ENCODE data around the gene RAC3.

Gene RAC3

DNA sequence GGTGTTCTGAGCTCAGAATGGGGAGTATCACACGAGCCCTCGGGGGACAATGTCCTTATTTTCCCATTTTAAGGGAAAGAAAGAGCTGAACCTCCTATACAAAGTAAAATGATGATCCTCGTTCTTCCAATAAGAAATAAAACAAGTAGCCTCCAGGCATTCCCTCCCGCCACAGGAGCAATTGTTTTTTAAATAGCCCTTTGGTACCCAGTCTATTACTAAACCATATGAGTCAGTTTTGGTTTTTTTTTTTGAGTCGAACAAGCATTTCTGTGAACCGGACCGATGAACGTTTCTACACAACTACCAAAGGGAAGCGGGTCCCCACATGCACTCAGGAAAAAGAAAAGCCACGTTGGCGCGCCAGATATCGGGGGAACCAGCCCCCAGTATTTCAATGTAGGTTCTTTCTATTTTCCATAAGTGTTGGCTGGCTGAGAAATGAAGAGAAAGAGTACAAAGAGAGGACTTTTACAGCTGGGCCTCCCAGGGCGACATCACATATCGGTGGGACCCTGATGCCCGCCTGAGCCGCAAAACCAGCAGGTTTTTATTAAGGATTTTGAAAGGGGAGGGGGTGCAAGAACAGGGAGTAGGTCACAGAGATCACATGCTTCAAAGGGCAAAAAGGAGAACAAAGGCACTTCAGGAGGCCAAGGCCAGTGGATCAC lies 9.8 kb downstream of the RAC3 start:
- DNase-seq (ENCODE audit: low spot score), result no peak

DNA sequence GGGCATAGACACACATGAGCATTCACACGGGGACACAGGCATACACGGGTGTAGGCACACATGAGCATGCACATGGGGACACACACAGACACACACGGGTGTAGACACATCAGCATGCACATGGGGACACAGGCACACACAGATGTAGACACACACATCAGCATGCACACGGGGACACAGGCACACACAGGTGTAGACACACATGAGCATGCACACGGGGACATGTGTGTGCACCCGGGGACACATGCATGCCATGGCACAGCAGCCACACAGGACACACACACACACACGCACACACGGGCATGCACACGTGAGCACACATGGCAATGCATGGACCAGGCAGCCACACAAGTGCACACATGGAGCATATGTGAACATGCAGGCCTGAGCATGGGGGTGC lies 11.2 kb downstream of the RAC3 start:
- no peak for DNase-seq (ENCODE audit: low spot score)

DNA sequence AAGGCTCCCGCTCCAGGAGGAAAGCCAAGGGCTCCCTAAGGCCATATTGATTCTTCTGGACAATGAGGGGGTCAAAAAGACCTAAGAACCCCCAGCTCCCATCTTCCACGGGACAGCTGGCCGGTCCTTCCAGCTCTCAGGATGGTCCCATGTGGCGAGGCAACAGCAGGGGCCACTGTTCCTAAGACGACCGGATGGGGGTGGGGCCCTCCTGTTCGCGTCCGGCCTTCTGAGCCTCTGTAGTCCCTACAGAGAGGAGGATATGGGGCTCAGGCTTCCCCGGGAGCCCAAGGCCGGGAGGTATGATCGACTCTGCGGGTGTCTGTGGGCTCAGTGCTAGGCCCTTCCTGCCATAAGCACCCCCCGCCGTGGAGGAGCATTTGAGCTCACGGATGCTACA lies 12.0 kb downstream of the RAC3 start:
- no peak for DNase-seq (ENCODE audit: low spot score)

DNA sequence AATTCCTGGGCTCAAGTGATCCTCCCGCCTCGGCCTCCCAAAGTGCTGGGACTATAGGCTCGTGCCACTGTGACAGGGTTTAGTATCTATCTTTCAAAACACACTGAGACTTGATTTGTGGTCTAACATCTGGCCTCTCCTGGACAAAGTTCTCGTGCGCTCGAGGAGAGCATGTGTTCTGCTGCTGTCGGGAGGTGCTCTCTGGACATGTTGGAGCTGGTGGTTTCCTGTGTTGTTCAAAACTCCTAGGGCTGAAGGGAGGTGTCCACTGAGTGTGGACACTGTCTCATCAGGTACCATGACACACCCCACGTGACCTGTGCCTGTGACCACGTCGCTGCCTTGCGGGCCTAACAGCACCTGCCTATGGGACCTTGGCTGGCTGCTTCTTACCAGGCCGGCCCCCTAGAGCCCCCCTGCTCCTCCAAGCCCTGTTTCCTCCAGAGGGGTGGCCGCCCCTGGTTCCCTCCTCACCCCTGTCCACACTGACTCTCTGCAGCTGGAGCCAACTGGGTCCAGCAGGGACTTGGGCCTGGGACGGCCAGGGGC lies 14.5 kb downstream of the RAC3 start:
- no peak for DNase-seq (ENCODE audit: low spot score)

DNA sequence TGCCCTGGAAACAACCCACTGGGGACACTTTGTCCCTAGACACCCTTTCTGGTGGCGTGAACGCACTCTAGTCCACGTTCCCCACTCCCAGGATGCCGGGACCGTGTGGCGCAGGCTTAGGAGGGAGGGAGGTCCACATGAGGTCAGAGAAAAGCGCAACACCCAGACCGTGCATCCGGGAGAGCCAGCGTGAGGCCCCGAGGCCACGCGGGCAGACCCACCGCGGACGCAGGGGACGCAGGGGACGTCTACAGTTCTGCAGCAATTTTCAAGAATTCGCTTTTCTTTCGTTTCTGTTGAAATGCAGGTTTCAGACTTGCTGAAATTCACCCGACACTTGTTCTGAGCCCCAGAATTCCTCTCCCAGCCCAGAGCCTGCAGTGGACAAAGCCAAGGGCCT lies 15.4 kb downstream of the RAC3 start:
- DNase-seq (ENCODE audit: low spot score), result no peak

DNA sequence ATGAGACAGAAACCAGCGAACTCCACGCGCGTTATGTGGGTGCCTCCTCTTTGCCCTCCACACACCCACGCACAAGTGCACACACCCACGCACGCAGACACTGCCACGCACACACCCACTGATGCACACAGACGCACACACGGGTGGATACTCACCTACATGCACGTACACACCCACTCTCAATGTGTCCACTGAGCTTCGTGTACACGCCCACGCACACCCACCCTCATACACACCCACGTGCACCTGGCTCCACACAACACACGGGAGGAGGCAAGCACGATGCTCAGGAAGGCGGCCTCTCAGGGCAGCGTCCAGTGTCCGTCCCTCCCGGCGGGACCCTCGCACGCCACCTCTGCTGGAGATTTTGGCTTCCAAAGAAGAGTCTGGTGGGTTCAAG lies 15.9 kb downstream of the RAC3 start:
- no peak for DNase-seq (ENCODE audit: low spot score)

DNA sequence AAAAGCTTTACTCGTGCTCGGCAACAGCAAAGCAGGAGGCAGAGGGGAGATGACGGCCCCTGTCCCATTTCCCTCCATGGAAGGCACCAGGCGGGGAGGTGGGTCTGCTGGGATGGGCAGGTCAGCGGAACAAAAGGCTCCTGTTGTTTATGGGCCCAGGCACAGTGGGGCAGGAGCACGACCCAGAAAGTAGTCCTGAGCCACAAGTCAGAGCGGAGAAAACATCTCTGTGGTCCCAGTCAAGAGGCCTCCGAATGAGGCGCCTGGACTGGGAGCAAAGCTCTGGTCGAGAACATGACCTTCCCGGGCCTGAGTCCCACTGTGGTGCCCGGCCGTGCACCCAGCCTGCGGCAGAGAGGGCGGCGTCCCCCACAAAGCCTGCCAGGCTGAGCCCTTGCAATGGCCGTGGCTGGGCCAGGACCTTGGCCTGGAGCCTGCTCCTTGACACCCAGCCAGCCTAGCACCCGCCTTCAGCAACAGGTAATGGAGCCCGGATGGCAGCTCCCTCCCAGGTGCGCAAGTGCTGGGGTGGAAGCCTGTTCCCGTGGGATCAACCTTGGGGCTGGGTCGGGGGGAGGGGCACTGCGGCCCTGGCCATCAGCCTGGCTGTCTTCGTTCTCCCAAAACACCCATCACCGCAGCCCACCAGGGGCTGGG lies 16.6 kb downstream of the RAC3 start:
- DNase-seq (ENCODE audit: low spot score), result no peak

DNA sequence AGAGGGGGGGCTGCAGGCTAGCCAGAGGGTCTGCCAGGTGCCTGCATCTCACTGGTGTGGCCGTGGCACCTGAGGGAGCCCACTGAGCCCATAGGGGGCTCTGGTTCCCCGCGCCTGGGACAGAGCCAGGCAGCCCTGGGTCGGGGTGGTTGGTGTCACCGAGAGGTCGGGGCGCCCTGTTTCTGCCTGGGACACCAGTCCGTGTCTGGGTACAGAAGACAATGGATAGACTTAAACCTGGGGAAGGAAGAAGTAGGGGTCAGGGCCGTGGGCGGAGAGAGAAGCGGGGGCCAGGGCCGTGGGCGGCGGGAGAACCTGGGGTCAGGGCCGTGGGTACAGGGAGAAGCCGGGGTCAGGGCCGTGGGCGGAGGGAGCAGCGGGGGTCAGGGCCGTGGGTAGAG lies 17.1 kb downstream of the RAC3 start:
- no peak for DNase-seq (ENCODE audit: low spot score)

DNA sequence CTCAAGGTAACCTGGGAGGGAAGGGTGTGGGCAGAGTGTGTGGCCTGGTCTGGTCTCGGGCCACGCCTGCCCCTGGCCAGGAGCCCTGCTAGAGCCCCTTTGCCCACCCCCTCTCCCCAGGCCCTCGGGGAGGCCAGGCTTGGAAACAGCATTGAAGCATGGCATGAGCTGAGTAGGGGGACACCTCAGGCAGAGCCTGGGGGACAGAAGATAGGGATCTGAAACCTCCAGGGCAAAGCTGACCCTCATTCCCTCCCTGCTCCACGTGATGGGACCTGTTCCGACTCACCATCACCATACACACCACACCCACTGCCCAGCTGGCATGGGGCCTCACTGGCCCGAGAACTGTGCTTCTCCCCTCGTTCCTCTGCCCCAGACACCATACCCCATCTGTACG lies 17.6 kb downstream of the RAC3 start:
- DNase-seq (ENCODE audit: low spot score), result no peak

DNA sequence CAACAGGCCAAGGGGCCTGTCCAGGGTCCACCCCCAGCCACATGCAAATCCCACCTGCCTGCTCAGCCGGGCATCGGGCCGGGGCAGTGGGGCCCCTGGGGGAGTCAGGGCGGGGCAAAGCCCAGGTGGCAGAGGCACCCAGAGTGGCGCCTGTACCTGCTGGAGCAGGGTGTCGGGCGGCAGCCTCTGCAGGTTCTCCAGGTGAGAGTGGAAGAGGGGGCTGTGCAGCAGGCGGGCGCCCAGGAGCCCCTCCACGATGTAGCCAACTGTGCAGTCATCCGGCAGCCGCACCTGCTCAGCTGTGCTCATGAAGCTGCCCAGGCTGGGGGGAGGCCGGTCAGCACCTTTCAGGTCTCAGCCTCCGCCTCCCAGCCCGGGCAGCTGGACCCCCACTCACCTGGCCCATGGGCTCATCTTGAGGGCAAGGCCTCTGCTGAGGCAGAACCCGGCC lies 18.1 kb downstream of the RAC3 start:
- DNase-seq (ENCODE audit: low spot score), result no peak

DNA sequence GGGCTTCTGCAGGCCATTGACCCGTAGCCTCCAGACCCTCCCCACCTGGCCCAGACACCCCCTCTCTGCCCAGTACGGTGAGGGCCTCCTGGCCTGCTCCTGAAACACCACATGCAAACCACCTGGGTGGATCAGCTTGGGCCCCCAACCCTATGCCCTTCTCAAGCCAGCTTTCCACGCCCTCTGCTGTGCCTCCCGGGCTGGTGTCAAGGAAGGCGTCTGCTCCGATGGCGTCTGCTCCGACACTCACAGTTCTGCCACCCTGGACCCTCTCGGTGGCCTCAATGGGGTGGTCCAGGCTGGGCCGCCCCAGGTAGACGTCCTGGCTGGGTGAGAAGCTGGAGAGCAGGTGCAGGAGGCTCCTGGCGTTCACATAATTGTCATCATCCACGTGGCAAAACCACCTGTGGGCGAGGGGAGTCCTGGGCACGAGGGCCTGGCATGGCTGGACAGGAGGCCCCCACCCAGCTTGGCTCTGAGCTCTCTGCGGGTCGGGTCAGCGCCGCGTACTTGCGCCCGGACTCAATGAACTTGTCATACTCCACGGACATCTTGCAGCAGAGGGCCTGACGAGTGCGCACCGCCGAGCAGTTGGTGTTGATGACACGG lies 18.8 kb downstream of the RAC3 start:
- DNase-seq (ENCODE audit: low spot score), result no peak

DNA sequence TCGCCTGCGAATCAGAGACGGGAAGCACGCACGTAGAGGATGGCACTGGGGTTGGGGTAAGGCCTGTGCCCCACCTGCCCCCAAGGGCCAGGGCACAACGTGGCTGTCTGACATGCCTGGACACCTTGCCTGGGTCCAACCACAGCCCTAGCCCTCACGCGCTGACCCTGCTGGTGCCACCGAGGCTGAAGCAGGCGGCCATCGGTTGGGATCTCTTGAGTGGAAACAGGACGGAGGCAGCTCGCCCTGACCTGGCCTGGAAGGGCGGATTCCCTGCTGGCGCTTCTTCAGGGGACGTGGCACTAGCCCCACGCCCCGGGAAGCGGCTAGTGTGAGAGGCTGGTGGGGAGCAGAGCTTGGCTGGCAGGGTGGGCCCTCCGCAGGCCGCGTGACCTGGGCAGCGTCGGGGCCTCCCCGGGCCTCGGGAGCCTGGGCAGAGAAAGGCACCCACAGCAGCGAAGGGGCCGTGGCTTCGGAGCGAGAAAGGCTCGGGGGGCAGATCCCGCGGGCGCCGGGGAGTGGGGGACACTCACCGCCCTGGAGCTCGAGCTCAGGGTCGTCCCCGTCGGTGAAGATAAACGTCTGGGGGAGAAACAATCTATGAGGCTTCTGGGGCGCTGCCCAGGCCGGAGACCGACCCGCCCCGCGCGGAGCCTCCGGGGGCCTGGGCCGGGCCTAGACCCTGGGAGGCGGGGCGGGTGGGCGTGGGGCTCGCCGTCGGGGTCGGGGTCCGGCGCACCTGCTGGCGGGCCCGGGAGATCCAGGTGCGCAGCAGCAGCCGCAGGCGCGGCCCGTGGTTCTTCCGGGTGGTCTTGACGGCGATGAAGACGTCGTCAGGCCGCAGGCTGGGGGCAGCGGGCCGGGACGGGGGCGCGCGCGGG lies 19.5 kb downstream of the RAC3 start:
- peak; percentile 39 for DNase-seq (ENCODE audit: low spot score)

DNA sequence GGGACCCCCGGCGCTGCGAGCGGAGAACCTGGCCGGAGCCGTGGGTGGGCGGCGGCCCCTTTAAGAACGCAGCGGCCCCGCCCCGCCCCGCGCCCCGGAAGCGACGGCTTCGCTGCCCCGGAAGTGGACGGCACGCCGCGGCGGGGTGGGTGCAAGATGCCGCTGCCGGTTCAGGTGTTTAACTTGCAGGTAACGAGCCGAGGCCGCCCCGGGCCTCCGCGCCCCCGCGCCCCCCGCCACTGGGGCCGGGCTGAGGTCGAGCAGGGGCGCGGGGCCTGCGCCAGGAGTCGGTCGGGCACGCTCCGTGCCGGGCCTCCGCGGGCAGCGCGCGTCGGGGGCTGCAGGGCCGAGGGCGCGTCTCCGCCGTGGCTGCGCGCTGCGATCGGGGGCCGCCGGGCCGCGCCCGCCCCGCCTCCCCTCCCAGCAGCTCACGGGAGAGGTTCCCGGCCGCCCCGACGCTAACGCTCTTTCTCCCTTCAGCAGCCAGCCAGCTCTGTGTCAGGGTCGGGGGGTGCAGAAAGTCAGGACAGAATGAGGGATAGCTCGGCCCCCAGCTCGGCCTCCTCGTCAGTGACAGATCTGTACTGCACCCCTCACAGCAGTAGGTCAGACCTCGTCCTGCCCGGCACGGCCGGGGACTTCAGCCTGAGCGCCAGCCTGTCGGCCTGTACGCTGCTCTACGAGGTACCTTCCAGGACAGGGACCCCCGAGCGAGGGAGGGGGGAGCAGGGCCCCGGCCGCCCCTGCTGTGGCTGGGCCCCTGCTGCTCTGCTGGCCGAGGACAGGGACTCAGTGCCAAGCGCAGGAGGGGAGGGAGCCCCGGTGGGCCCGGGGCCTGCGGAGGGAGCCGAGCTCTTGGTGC lies 20.5 kb downstream of the RAC3 start, which contains the start of the genes GPS1 and RFNG:
GPS1 (plus strand) TSS at position 123 of the 862 bp plus-strand sequence; CDS start at position 157, 34 bp downstream.
RFNG (minus strand) TSS at position 36 of the 862 bp plus-strand sequence. CDS start 45 bp downstream, outside the sequence.
- DNase-seq (ENCODE audit: low spot score), result peak; percentile 84

DNA sequence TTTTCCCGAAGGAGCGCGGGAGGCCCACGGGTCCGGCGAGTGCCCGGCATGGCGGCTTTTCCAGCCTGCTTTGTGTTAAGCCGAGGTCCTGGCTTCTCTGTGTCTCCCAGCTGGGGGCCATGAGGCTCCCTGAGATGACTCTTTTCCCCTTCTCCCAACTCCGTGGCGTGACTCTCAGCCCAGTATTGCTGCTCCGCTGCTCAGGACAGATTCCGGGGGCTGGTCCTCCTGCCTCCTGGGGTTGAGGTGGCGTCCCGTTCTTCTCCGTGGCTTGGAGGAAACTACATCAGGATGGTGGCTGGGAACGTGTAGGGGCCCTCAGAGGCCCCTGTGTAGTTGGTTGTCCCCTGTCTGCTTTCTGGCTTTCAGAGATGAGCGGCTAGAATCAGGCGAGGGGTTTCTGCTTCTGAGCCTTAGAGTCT lies 21.2 kb downstream of the RAC3 start:
- peak; percentile 22 for DNase-seq (ENCODE audit: low spot score)

DNA sequence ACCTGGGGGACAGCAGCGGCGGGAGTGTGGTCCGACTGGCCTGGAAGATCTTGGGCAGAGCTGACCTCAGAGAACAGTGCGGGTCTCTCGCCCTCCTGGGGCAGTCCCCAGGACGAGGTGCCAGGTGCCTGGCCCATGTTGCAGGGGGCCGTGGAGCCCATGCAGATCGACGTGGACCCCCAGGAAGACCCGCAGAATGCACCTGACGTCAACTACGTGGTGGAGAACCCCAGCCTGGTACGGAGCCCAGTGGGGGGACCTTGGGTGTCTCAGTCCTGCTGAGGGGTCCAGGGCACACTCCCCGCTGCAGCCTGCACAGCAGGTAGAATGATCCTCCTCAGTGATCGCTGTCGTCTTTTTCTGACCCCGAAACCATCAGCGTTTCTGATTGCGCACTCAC lies 21.7 kb downstream of the RAC3 start:
- DNase-seq (ENCODE audit: low spot score), result no peak

DNA sequence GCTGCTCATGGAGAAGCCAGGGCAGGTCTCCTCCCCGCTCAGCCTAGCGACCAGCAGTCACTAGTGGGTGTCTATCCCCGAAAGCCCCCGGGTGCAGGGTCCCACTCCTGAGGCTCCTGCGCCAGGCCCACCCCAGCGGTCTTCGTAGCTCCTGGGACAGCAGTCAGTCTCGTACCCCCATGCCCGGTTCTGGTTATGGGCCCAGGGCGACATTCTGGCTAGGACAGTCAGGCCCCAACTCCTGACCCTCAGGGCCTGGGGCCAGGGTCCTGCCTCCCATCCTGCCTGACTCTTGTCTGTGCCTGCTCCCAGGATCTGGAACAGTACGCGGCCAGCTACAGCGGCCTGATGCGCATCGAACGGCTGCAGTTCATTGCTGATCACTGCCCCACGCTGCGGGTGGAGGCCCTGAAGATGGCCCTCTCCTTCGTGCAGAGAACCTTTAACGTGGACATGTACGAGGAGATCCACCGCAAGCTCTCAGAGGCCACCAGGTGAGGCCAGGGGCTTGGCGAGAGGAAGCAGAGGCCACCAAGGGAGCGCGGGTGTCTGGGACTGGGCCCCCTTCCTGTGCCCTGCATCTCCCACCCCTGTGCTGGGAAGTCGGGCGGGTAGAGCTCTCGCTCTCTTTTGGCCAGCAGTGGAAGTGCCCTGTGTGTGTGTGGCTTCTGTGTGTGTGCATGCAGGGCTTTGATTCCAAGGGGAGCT lies 22.2 kb downstream of the RAC3 start:
- no peak for DNase-seq (ENCODE audit: low spot score)

DNA sequence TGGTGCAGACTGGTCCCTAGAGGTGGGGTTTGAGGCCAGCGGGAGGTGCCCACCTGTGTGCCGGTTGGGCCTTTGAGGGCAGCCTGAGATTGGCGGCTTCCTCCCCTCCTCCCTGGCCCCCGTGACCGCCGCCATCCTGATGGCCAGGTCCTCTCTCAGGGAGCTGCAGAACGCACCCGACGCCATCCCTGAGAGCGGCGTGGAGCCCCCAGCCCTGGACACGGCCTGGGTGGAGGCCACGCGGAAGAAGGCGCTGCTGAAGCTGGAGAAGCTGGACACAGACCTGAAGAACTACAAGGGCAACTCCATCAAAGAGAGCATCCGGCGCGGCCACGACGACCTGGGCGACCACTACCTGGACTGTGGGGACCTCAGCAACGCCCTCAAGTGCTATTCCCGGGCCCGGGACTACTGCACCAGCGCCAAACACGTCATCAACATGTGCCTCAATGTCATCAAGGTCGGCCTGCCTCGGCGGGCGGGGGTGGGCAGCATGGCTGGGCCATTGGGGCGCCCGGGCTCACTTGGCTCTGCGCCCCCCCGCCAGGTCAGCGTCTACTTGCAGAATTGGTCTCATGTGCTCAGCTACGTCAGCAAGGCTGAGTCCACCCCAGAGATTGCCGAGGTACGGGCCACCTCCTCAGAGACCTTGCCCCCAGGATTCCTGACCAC lies 23.0 kb downstream of the RAC3 start:
- DNase-seq (ENCODE audit: low spot score), result no peak

DNA sequence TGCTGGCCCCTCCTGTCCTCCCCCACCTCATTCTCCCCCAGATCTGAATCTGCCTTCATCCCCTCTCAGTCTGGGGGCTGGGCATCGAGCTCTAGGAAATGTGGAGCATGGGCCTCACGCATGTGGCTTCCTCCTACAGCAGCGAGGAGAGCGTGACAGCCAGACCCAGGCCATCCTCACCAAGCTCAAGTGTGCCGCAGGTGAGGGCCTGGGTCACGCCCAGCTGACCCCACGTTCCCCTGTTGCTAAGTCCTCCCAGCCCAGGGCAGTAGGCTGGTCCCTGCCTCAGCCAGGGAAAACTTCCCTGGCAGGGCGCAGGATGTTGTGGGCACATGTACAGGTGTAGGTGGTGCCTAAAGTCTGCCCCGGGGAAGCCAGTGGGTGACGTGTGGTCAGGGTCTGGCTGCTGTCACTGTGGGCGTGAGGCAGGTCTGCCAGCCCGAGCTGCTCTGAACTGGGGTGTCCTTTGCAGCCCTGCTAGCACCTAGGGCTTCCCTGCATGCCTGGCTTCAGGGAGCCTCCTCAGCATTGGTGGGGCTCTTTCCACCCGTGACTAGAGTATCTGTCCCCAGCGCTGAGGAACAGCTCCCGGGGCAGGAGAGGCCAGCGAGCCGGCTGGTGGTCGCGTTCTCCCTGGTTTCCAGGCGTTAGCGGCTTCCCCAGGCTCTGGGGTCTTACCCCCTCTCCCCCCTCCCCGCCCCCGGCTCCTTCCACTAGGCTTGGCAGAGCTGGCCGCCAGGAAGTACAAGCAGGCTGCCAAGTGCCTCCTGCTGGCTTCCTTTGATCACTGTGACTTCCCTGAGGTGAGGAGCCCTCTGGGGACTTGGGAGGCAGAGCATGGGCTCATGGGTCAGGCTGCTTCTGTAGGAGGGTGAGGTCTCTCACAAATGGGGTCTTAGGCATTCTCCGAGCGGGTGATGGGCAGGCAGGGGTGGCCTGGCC lies 23.8 kb downstream of the RAC3 start:
- DNase-seq (ENCODE audit: low spot score), result no peak

Data from AG08395 (cell line).